Prostate gland (tissue), 2 donors: ENCODE measurements around the gene CEP85L.

Source experiments
- POLR2A ChIP-seq: fragments of 450-650 bp; IDR thresholded peaks from one replicate; pipeline ENCODE4 v1.6.1; 2016; ENCODE audit warnings: antibody characterized with exemption, mild to moderate bottlenecking
- TF ChIP-seq, protein P1 (sequence below), 4 experiments: fragments of 200-600 bp in 2 of 4; fragments of 450-650 bp in 2 of 4; sonication (generic) in 2 of 4; IDR thresholded peaks; 1 replicate in 3 of 4; 2 replicates in 1 of 4; pipeline ENCODE4 v1.5.1; 2016 to 2019; ENCODE audit warnings: antibody characterized with exemption in 4 of 4, mild to moderate bottlenecking in 2 of 4, moderate library complexity in 2 of 4

DNA sequence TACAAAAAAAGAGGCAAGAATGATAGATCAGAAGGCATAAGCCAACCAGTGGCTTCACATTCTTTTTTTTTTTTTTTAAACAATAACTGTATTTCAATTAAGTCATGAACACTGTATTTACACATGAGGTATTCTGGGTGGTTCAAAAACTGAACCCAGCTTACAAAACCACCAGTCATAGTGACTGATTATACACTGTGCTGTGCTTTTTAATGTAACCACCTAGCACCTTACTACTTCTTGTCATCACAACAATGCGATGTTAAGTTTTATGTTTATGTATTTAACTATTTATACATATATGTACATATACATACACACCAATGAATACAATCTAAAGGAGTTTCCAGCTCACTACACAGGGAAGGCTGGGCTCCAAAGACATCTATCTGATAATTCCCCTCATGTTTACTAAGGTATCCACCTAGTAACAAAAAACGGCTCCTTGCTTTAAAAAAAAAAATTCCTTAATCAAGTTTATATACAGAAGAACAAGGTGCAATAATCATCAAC, 190.4 kb downstream of the CEP85L start:
- TF ChIP-seq POLR2A: no peak
- TF ChIP-seq, protein P1, sequence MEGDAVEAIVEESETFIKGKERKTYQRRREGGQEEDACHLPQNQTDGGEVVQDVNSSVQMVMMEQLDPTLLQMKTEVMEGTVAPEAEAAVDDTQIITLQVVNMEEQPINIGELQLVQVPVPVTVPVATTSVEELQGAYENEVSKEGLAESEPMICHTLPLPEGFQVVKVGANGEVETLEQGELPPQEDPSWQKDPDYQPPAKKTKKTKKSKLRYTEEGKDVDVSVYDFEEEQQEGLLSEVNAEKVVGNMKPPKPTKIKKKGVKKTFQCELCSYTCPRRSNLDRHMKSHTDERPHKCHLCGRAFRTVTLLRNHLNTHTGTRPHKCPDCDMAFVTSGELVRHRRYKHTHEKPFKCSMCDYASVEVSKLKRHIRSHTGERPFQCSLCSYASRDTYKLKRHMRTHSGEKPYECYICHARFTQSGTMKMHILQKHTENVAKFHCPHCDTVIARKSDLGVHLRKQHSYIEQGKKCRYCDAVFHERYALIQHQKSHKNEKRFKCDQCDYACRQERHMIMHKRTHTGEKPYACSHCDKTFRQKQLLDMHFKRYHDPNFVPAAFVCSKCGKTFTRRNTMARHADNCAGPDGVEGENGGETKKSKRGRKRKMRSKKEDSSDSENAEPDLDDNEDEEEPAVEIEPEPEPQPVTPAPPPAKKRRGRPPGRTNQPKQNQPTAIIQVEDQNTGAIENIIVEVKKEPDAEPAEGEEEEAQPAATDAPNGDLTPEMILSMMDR (IDR thresholded peaks at IDR 0.05): no peak
